ENCODE results near the gene SPNS3. TPM values are rescaled to one million over a fixed set of nuclear protein-coding genes. Genes with fewer than 3 reads are reported as not detected.

SPNS3 gene
- total RNA-seq, 3 donors from 2014 or later: 4.1 to 8.8 (median 6.1) TPM

DNA sequence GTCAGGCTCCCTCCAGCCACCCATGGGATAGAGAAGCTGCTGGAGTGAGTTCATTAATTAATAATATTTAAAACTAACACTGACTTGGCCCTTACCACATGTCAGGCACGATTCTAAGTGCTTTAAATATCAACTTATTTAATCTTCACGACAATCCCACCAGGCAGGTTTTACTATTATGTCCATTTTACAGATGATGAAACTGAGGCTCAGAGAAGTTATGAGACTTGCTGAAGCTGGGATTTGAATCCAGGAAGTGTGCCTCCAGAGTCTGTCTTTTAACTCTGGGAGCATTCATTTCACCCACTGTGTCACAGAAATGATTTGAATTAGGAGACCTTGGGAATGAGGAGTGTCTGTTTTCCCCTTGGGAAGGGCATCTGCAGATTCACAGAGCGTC is 8.8 kb downstream of the SPNS3 start:
- no peaks in the 10 kb centered on the region for H3K27me3 Mint-ChIP-seq (ENCODE audit: low read depth)
- ATAC-seq (no peak), DNase-seq (no peak)
- no peak overlapping the region for H3K4me3 Mint-ChIP-seq
- H3K36me3 Mint-ChIP-seq (ENCODE audit: insufficient read depth): no peaks in the 10 kb centered on the region
- no peaks in the 10 kb centered on the region for H3K9me3 Mint-ChIP-seq
- no peaks in the 10 kb centered on the region for H3K4me1 Mint-ChIP-seq (ENCODE audit: low read depth)

DNA sequence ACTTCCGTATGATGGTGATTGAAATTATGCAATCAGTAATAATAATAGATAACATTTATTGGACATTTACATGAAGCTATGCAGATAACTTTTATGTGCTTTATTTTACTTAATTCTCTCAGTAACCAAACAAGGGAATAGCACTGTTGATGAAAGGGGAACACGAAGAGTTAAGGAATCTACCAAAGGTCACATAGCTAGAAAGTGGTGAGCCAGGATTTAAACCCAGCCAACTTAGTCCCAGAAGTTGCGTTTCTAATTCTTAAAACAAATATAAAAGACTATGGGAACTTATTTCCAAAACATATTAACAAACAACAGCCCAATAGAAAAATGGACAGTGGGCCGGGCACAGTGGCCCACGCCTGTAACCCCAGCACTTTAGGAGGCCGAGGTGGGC is 9.7 kb downstream of the SPNS3 start:
- DNase-seq (no peak), ATAC-seq (no peak)
- no peak overlapping the region for H3K4me3 Mint-ChIP-seq
- no peaks in the 10 kb centered on the region for H3K4me1 Mint-ChIP-seq (ENCODE audit: low read depth)
- H3K9me3 Mint-ChIP-seq: no peaks in the 10 kb centered on the region
- H3K36me3 Mint-ChIP-seq (ENCODE audit: insufficient read depth): no peaks in the 10 kb centered on the region
- H3K27me3 Mint-ChIP-seq (ENCODE audit: low read depth): no peaks in the 10 kb centered on the region

DNA sequence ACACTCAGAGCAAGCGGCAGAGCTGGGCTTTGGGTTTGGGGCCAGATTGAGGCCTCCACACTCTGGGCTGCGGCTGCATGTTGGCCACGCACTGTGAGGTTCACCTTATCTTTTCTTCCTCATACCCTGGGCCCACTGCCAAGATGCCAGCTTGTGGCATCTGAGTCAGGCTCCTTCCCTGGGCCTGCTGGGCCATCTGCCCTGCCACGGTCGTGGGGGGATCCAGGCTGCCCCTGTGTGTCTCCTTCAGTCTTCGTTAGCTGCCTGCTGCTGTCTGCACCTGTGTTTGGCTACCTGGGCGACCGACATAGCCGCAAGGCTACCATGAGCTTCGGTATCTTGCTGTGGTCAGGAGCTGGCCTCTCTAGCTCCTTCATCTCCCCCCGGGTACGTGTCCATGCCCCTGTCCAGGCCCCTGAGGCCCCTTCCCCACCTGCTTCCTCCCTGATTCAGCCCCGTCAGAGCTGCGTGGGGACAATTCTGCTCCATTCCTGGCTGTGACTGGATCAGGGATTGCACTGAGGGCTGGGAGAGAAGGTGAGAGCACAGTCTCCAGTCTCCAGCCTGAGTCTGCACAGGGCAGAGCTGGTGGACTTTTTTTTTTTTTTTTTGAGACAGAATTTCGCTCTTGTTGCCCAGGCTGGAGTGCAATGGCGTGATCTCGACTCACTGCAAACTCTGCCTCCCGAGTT is 11.2 kb downstream of the SPNS3 start:
- Mint-ChIP-seq H3K4me1 (ENCODE audit: low read depth) (no peaks in the 10 kb centered on the region), H3K36me3 (ENCODE audit: insufficient read depth) (no peaks in the 10 kb centered on the region), H3K4me3 (no peak overlapping the region), H3K27me3 (ENCODE audit: low read depth) (no peaks in the 10 kb centered on the region), H3K9me3 (no peaks in the 10 kb centered on the region)
- DNase-seq (no peak), ATAC-seq (no peak)

DNA sequence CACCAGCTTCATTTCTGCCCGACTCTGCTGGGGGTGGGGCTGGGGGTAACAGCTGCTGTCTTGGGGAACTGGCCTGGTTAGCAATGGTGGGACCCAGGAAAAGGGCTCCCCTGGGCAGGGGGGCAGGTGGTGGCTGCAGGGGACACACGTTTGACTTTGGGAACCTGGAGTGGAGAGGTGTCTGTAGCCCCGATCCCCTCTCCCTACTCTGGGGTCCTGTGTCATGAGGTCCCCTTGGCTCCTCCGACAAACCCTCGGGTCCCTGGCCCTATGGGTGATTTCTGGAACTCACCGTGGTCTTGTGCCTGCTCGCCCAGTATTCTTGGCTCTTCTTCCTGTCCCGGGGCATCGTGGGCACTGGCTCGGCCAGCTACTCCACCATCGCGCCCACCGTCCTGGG is 12.0 kb downstream of the SPNS3 start:
- DNase-seq: no peak
- no peaks in the 10 kb centered on the region for H3K4me1 Mint-ChIP-seq (ENCODE audit: low read depth)
- no peaks in the 10 kb centered on the region for H3K9me3 Mint-ChIP-seq
- no peak for ATAC-seq
- no peak overlapping the region for H3K4me3 Mint-ChIP-seq
- H3K36me3 Mint-ChIP-seq (ENCODE audit: insufficient read depth): no peaks in the 10 kb centered on the region
- no peaks in the 10 kb centered on the region for H3K27me3 Mint-ChIP-seq (ENCODE audit: low read depth)

DNA sequence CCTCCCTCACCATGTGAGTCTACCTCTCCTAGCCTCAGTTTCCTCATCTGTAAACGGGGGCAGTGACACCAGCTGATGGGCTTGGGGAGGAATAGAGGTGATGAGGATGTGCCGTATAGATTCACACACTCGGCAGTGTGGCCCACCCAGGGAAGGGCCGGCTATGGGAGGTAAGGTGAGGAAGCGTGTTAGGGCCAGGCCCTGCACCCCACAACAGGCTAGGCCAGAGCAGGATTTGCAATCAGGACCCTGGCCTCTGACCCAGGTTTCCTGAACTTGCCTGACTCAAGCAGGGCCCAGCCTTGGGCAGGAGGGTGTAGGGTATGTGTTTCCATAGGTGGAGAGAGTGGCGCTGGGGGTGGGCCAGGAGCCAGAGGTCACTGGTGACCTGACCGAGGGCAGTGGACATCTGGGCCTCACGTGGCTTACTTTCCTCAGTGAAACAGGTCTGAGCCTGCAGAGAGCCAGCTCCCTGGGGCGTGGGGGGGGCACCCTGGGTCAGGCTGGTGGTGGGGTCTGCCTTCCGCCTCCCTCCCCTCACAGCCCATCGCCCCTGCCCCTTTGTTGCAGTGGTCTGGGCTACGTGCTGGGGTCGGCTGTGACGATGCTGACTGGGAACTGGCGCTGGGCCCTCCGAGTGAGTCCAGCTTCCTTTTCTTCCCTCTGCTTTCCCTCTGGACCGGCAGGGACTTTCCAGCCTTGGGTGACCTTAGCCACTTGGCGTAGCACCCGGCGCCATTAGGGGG is 12.8 kb downstream of the SPNS3 start:
- Mint-ChIP-seq H3K4me1 (ENCODE audit: low read depth) (no peaks in the 10 kb centered on the region), H3K4me3 (no peak overlapping the region), H3K36me3 (ENCODE audit: insufficient read depth) (no peaks in the 10 kb centered on the region), H3K9me3 (no peaks in the 10 kb centered on the region), H3K27me3 (ENCODE audit: low read depth) (no peaks in the 10 kb centered on the region)
- DNase-seq (no peak), ATAC-seq (no peak)

DNA sequence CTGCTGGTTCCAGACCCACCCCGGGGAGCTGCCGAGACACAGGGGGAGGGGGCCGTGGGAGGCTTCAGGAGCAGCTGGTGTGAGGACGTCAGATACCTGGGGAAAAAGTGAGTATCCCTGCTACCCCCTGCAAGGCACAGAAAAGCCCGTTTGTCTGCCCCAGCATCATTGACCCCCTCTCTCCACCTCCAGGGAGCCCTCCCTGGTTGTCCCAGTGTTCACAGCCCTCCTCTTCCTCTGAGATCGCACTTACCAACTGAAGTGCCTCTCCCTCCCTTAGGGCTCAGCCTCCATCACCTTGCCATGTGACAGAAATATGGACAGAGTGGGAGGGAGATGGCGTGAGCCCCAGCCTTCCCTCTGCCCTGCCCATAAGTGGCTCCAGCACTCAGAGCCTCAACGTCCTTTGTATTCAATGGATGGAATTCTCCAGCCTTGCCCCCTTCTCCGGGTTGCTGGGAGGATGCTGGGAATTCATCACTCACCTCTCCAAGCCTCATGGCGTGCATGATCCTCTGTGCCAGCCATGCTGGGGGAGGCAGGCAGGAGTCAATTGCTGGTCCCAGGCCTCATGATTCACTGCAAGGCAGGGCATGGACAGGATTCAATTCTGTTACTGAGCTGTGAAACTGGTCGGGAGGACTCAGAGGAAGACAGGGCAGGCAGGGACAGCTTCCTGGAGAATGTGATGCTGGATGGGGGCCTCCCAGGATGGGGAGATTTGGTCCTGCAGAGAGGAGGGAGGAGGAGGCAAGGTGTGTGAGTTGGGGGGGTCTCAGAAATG is 14.6 kb downstream of the SPNS3 start:
- no peak for ATAC-seq

DNA sequence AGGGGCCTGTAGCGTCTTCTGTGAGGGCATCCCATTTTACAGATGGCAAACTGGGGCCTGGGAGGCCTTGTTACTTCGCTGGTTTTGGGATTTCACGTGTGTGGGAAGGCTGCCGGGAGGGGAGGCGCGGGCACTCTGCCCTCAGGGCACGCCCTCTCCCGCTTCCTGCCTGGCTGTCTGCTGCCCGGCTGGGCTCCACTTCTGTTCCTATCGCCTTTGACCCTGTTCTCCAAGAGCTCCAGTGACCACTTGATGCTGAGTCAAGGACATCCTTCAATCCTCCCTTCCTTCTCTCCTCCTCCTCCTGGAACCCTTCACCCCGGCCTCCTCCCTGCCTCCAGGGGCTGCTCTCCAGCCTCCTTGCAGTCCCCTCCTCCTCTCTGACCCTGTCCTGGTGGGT is 16.0 kb downstream of the SPNS3 start:
- H3K4me1 Mint-ChIP-seq (ENCODE audit: low read depth): no peaks in the 10 kb centered on the region
- H3K9me3 Mint-ChIP-seq: no peaks in the 10 kb centered on the region
- no peaks in the 10 kb centered on the region for H3K36me3 Mint-ChIP-seq (ENCODE audit: insufficient read depth)
- no peaks in the 10 kb centered on the region for H3K27me3 Mint-ChIP-seq (ENCODE audit: low read depth)
- ATAC-seq: no peak
- H3K4me3 Mint-ChIP-seq: no peak overlapping the region
- DNase-seq: no peak

More for the DNA sequence above, 14.6 kb downstream of the SPNS3 start:
- no peaks in the 10 kb centered on the region for H3K36me3 Mint-ChIP-seq (ENCODE audit: insufficient read depth)
- no peak for DNase-seq
- H3K9me3 Mint-ChIP-seq: no peaks in the 10 kb centered on the region
- no peaks in the 10 kb centered on the region for H3K27me3 Mint-ChIP-seq (ENCODE audit: low read depth)
- H3K4me1 Mint-ChIP-seq (ENCODE audit: low read depth): no peaks in the 10 kb centered on the region
- no peak overlapping the region for H3K4me3 Mint-ChIP-seq

DNA sequence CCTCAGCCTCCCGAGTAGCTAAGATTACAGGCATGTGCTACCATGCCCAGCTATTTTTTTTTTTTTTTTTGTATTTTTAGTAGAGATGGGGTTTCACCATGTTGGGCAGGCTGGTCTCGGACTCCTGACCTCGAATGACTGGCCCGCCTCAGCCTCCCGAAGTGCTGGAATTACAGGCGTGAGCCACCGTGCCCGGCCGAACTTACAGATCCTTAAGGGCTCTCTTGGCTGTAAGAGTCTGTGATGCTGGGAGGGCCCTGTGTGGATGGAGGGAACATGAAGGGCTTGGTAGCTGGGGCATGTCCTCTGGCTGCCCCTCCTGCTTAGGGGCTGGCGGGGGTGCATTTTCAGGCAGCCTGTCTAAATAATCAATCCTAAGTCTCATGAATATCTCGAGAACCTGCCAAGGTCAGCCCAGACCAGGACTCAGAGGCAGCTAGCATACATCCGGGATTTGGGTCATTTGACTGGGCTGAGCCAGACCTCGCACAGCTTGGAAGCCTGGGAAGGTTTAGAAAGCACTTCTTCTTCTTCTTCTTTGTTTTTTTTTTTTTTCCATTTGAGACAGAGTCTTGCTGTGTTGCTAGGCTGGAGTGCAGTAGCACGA is 17.1 kb downstream of the SPNS3 start:
- DNase-seq (no peak), ATAC-seq (no peak)
- Mint-ChIP-seq H3K4me3 (no peak overlapping the region), H3K9me3 (no peaks in the 10 kb centered on the region), H3K36me3 (ENCODE audit: insufficient read depth) (no peaks in the 10 kb centered on the region), H3K4me1 (ENCODE audit: low read depth) (no peaks in the 10 kb centered on the region), H3K27me3 (ENCODE audit: low read depth) (no peaks in the 10 kb centered on the region)

DNA sequence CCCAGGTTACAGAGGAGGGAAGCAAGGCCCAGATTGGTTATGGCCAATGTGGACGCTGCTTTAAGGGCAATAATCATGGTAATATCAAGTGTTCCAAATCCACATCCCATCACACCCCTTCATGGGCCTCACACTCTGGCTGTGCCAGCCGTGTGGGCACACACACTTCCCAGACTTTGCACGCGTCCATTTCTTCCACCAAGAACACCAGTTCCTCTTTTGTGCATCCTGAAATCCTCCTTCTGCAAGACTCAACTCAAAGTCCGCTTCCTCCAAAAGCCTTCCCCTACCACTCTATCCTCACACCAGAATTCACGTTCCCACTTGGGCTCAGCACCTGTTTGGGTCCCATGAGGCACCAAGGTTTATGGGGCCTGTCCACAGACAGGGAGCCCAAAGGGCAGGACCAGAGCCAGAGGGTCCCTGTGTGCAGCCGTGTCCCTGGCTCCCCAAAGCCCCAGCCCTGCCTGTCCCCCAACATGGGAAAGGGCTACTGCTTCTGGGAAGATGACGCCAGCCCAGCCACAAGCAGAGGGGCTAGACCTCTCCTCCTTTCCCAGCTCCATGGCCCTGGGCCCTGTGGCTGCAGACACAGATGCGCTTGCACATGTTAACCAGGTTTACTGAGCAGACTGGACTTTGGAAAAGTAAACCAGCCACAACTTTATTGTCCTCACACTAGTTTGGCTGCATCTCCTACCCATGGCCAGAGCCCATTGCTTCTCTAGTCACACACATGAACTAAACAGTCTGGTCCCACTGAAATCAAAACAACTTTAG is 20.3 kb downstream of the SPNS3 start:
- no peaks in the 10 kb centered on the region for H3K36me3 Mint-ChIP-seq (ENCODE audit: insufficient read depth)
- ATAC-seq (no peak), DNase-seq (no peak)
- H3K4me3 Mint-ChIP-seq: no peak overlapping the region
- H3K27me3 Mint-ChIP-seq (ENCODE audit: low read depth): no peaks in the 10 kb centered on the region
- H3K4me1 Mint-ChIP-seq (ENCODE audit: low read depth): no peaks in the 10 kb centered on the region
- H3K9me3 Mint-ChIP-seq: no peaks in the 10 kb centered on the region

DNA sequence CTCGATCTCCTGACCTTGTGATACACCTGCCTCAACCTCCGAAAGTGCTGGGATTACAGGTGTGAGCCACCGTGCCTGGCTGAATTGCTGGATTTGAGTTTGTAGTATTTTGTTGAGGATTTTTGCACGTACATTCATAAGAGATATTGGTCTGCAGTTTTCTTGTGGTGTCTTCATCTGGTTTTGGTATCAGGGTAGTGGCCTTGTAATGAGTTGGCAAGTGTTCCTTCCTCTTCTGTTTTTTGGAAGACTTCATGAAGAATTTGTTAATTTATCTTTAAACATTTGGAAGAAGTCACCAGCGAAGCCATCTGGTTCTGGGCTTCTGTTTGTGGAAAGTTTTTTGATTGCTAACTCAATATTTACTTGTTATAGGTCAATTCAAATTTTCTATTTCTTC is 26.9 kb downstream of the SPNS3 start:
- no peak for DNase-seq

DNA sequence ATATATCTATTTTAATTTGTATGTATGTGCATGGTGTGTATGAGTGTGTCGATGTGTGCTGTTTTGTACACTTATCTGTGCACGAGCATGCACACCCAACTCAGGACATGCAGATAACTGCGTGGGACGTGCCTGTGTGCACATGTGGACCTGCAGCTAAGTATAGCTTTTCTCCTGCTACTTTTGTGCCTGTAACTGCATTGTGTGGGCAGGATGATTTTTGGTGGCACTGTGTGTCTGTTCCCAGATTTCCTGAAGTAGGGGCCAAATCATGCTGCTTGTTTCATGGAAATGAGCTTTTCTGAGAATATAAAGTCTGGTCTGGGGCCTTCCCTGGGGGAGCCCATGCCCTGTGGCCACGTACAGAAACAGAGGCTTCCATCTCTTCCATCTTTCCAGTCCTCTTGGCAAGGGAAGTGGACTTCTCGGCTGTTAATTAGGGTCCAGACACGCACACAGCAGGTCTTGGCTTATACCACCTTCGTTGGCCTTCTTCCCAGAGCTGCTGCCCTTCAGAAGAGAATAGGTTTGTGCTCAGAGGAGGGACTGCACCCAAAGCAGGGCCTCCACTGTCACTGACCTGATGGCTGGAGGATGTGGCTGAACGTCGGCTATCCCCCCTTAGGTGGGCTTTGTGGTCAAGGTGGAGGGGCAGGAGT is 30.2 kb downstream of the SPNS3 start:
- ATAC-seq: no peak
- DNase-seq: no peak
- peaks cover 10% of the 10 kb centered on the region for H3K36me3 Mint-ChIP-seq (ENCODE audit: insufficient read depth)
- H3K27me3 Mint-ChIP-seq (ENCODE audit: low read depth): no peaks in the 10 kb centered on the region
- no peak overlapping the region for H3K4me3 Mint-ChIP-seq
- peaks cover 15% of the 10 kb centered on the region for H3K9me3 Mint-ChIP-seq
- no peaks in the 10 kb centered on the region for H3K4me1 Mint-ChIP-seq (ENCODE audit: low read depth)

More for the DNA sequence above, 26.9 kb downstream of the SPNS3 start:
- Mint-ChIP-seq H3K36me3 (ENCODE audit: insufficient read depth) (peaks cover 10% of the 10 kb centered on the region), H3K4me1 (ENCODE audit: low read depth) (no peaks in the 10 kb centered on the region), H3K27me3 (ENCODE audit: low read depth) (no peaks in the 10 kb centered on the region), H3K4me3 (no peak overlapping the region), H3K9me3 (peaks cover 15% of the 10 kb centered on the region)
- ATAC-seq: no peak

DNA sequence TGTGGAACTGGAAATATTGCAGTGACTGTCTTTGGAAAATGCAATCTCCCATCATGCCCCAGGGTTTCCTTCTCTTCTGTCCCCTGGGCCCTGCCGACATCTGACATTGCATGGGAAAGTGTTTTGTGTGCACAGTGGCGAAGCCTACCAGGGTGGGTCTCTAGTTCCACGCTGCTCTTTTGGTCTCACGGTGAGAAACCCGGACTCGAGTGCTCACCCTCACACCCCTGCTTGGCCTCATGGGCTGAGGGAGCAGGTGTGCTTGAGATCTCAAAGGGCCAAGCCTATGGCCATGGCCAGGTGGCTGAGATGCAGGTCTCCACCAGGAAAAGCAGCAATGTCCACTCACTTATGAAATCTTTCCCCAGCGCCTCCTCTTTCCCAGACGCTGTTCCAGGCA is 32.0 kb downstream of the SPNS3 start:
- H3K4me1 Mint-ChIP-seq (ENCODE audit: low read depth): no peaks in the 10 kb centered on the region
- ATAC-seq (no peak), DNase-seq (no peak)
- H3K9me3 Mint-ChIP-seq: peaks cover 5% of the 10 kb centered on the region
- H3K27me3 Mint-ChIP-seq (ENCODE audit: low read depth): no peaks in the 10 kb centered on the region
- peaks cover 3% of the 10 kb centered on the region for H3K36me3 Mint-ChIP-seq (ENCODE audit: insufficient read depth)
- no peak overlapping the region for H3K4me3 Mint-ChIP-seq

DNA sequence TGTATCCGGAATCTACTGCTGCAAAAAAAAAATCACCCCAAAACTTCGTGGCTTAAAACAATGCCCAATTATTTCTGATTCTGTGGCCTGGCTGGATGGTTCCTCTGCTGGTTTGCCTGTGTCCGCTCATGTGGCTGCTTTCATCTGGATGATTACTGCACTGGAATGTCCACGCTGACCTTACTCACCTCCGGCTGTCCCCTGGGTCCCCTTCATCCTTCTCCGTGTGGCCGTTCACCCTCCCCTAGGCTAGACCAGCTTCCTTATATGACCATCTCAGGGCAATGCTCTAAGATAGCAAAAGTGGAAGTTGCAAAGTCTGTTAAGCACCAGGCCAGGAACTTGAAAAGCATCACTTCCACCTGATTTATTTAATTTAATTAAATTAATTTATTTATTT is 33.5 kb downstream of the SPNS3 start:
- Mint-ChIP-seq H3K27me3 (ENCODE audit: low read depth) (no peaks in the 10 kb centered on the region), H3K9me3 (no peaks in the 10 kb centered on the region), H3K4me3 (no peak overlapping the region), H3K36me3 (ENCODE audit: insufficient read depth) (no peaks in the 10 kb centered on the region), H3K4me1 (ENCODE audit: low read depth) (no peaks in the 10 kb centered on the region)
- ATAC-seq (no peak), DNase-seq (no peak)
